ENCODE data around the gene STAG1. TPM values are rescaled to one million over a fixed set of nuclear protein-coding genes. Genes with fewer than 3 reads are reported as not detected.
A peak's percentile ranks its signal among the peaks of the same experiment; 100 is the strongest.
"Not testable (repeated sequence)": the region's sequence is repeated elsewhere in the genome, so short reads cannot be mapped to it uniquely, and the experiment has no call there.

STAG1 gene
- total and polyA plus RNA-seq, 2 of the 13 experiments (the other 11 are each of a cell fraction or from before 2014, with no cell fraction given), result 6.2 to 25.9 TPM

GRCh38 chr3:136758160-136759102 is 6.3 kb upstream of the STAG1 start:
- H3K36me3 ChIP-seq (replicated peaks in 1 of 2; ENCODE audit: control insufficient read depth in 1 of 2, insufficient read depth in 2 of 2, low read length in 2 of 2); H3K9me3 ChIP-seq (ENCODE audit: low read length); BruUV-seq (replicated peaks); POLR2A ChIA-PET; H3K4me3 ChIP-seq (replicated peaks in 1 of 3; ENCODE audit: insufficient read depth in 1 of 3, low read depth in 2 of 3, low read length in 3 of 3); H3K79me2 ChIP-seq (ENCODE audit: insufficient read depth, low read length); H3K27ac ChIP-seq (ENCODE audit: extremely low read length, insufficient read depth, low read length); H3K27me3 ChIP-seq (ENCODE audit: control insufficient read depth in 1 of 2, insufficient read depth in 2 of 2, low read length in 2 of 2); H3K9ac ChIP-seq (ENCODE audit: insufficient read depth, low read depth, low read length); H4K20me1 ChIP-seq (ENCODE audit: insufficient read depth, low read length): not testable (repeated sequence)
- peak; percentile 46; the same call in 2 of the 3 replicates for ATAC-seq
- Histone ChIP-seq H3K4me2 (ENCODE audit: low read depth, low read length) (peak overlapping the region; percentile 50), H3K4me1 (ENCODE audit: insufficient read depth, low read length) (peaks cover 10% of the 10 kb centered on the region), H2AFZ (ENCODE audit: low read length) (peak overlapping the region; percentile 70)
- intact Hi-C loops (cut with micrococcal nuclease; ENCODE audit: unreplicated experiment) (loop anchor here (1.0 to 10.0 kb wide), 2 partner anchors 256 to 564 kb away; partner anchors contain the start of gene MSL2), in situ Hi-C loops (cut with HindIII; ENCODE audit: extremely low pct_ligation_motif_present, low pct_unique_long_range_greater_than_20kb) (loop anchor here (5.0 to 10.0 kb wide), 3 partner anchors 254 to 684 kb away; no protein-coding TSS in a partner anchor)
- peak; percentile 7 for DNase-seq (ENCODE audit: low spot score)
- FAIRE-seq, result peak; percentile 15
- TF ChIP-seq, protein P1, sequence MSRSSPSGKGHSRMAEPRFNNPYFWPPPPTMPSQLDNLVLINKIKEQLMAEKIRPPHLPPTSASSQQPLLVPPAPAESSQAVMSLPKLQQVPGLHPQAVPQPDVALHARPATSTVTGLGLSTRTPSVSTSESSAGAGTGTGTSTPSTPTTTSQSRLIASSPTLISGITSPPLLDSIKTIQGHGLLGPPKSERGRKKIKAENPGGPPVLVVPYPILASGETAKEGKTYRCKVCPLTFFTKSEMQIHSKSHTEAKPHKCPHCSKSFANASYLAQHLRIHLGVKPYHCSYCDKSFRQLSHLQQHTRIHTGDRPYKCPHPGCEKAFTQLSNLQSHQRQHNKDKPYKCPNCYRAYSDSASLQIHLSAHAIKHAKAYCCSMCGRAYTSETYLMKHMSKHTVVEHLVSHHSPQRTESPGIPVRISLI (CRISPR knock-in tag; IDR thresholded peaks at IDR 0.05; ENCODE audit: borderline replicate concordance), result 0 out of 2 replicates have a peak, but pooled peaks have one; percentile 12
- TF ChIP-seq SMC3 (IDR thresholded peaks at IDR 0.05; ENCODE audit: low read length) (peak; percentile 71), TEAD3 (CRISPR knock-in tag; optimal IDR thresholded peaks at IDR 0.05; ENCODE audit: borderline replicate concordance) (peak; percentile 41), RAD21 (CRISPR knock-in tag; IDR thresholded peaks at IDR 0.05) (peak; percentile 28; the same call in 1 of the 2 replicates), STAG1 (CRISPR knock-in tag; IDR thresholded peaks at IDR 0.05) (peak; percentile 88)
- TF ChIP-seq, protein P2, sequence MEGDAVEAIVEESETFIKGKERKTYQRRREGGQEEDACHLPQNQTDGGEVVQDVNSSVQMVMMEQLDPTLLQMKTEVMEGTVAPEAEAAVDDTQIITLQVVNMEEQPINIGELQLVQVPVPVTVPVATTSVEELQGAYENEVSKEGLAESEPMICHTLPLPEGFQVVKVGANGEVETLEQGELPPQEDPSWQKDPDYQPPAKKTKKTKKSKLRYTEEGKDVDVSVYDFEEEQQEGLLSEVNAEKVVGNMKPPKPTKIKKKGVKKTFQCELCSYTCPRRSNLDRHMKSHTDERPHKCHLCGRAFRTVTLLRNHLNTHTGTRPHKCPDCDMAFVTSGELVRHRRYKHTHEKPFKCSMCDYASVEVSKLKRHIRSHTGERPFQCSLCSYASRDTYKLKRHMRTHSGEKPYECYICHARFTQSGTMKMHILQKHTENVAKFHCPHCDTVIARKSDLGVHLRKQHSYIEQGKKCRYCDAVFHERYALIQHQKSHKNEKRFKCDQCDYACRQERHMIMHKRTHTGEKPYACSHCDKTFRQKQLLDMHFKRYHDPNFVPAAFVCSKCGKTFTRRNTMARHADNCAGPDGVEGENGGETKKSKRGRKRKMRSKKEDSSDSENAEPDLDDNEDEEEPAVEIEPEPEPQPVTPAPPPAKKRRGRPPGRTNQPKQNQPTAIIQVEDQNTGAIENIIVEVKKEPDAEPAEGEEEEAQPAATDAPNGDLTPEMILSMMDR (CRISPR knock-in tag; IDR thresholded peaks at IDR 0.05), result peak; percentile 66
- 55% methylated on average over 20 of the region's 20 CpGs for WGBS (ENCODE audit: low lambda C conversion rate)
- CTCF ChIA-PET (ENCODE audit: low intra/inter-chr PET ratio, low total read pairs), result interaction anchor here (2.9 kb wide), 1 partner anchor 255 kb away, joined by 45 read pairs; no protein-coding TSS in a partner anchor

Data from HepG2 (cell line).